ENCODE results near the gene GLB1L. TPM values are rescaled to one million over a fixed set of nuclear protein-coding genes. Genes with fewer than 3 reads are reported as not detected.

The GLB1L gene
- total RNA-seq, 6 donors from 2014 or later, result 4.1 to 19.5 (median 11.9) TPM

- peak overlapping the region; percentile 94 to 97 (median 96) for H3K27ac ChIP-seq
- H3K27me3 ChIP-seq, result no peaks in the 10 kb centered on the region
- H3K36me3 ChIP-seq, result peaks cover 32 to 57% (median 42%) of the 10 kb centered on the region in 4 donors
- H3K9me3 ChIP-seq, result no peaks in the 10 kb centered on the region
- ATAC-seq (ENCODE audit: low FRiP score in 2 of 2) (peak in 1 of 2 donors; percentile 28), DNase-seq (no peak)
- TF ChIP-seq CTCF (IDR thresholded peaks at IDR 0.05) (no peak), POLR2AphosphoS5 (IDR thresholded peaks at IDR 0.05) (no peak), EP300 (IDR thresholded peaks at IDR 0.05) (no peak), POLR2A (IDR thresholded peaks at IDR 0.05) (no peak)
- H3K4me3 ChIP-seq, result peak overlapping the region; percentile 81 to 92 (median 86)
- H3K4me1 ChIP-seq, result peaks cover 23 to 42% (median 28%) of the 10 kb centered on the region in 4 donors
- 0 to 1% methylated on average over 1 to 9 of the region's 19 CpGs for WGBS, 2 donors
Observed at GRCh38 chr2:219228911-219229304, 16.3 kb downstream of the GLB1L start.

GRCh38 chr2:219228041-219228910 is 17.0 kb downstream of the GLB1L start:
- peaks cover 30 to 57% (median 42%) of the 10 kb centered on the region in 4 donors for H3K36me3 ChIP-seq
- H3K4me3 ChIP-seq, result peak overlapping the region; percentile 81 to 92 (median 86)
- no peaks in the 10 kb centered on the region for H3K27me3 ChIP-seq
- H3K27ac ChIP-seq, result peak overlapping the region; percentile 94 to 97 (median 96)
- H3K4me1 ChIP-seq, result peaks cover 23 to 42% (median 28%) of the 10 kb centered on the region in 4 donors
- 41 to 48% methylated on average over 5 to 7 of the region's 7 CpGs for WGBS, 2 donors
- no peaks in the 10 kb centered on the region for H3K9me3 ChIP-seq
- ATAC-seq (ENCODE audit: low FRiP score in 2 of 2) (no peak), DNase-seq (no peak)
- TF ChIP-seq POLR2AphosphoS5 (IDR thresholded peaks at IDR 0.05) (no peak), POLR2A (IDR thresholded peaks at IDR 0.05) (no peak), EP300 (IDR thresholded peaks at IDR 0.05) (no peak), CTCF (IDR thresholded peaks at IDR 0.05) (no peak)

- WGBS, 2 donors, result 61 to 68% methylated on average over 3 of the region's 3 CpGs
- DNase-seq (peak in 1 of 2 donors; percentile 57), ATAC-seq (ENCODE audit: low FRiP score in 2 of 2) (no peak)
- H3K4me3 ChIP-seq, result no peak overlapping the region
- peaks cover 16 to 33% (median 20%) of the 10 kb centered on the region in 4 donors for H3K4me1 ChIP-seq
- no peaks in the 10 kb centered on the region for H3K27me3 ChIP-seq
- TF ChIP-seq POLR2AphosphoS5 (IDR thresholded peaks at IDR 0.05) (peak in 1 of 2 donors; percentile 31), EP300 (IDR thresholded peaks at IDR 0.05) (no peak)
- H3K9me3 ChIP-seq, result no peaks in the 10 kb centered on the region
- peak overlapping the region in 1 of 4 donors; percentile 52 for H3K27ac ChIP-seq
- H3K36me3 ChIP-seq, result peaks cover 42 to 68% (median 58%) of the 10 kb centered on the region in 4 donors
Observed at GRCh38 chr2:219225350-219225749, 19.9 kb downstream of the GLB1L start.

- TF ChIP-seq CTCF (IDR thresholded peaks at IDR 0.05) (no peak), EP300 (IDR thresholded peaks at IDR 0.05) (no peak), POLR2A (IDR thresholded peaks at IDR 0.05) (no peak), POLR2AphosphoS5 (IDR thresholded peaks at IDR 0.05) (no peak)
- peaks cover 46 to 79% (median 66%) of the 10 kb centered on the region in 4 donors for H3K36me3 ChIP-seq
- H3K27ac ChIP-seq, result no peak overlapping the region
- ATAC-seq (ENCODE audit: low FRiP score in 2 of 2), result no peak
- H3K4me3 ChIP-seq, result no peak overlapping the region
- peak in 1 of 2 donors; percentile 43 for DNase-seq
- H3K4me1 ChIP-seq, result peaks cover 21 to 39% (median 26%) of the 10 kb centered on the region in 4 donors
- H3K9me3 ChIP-seq, result no peaks in the 10 kb centered on the region
- WGBS, 2 donors, result 94% methylated on average over 26 to 31 of the region's 31 CpGs
- no peaks in the 10 kb centered on the region for H3K27me3 ChIP-seq
Observed at GRCh38 chr2:219223831-219224610, 21.2 kb downstream of the GLB1L start.
